ENCODE results near the gene ATG2A. TPM values are rescaled to one million over a fixed set of nuclear protein-coding genes. Genes with fewer than 3 reads are reported as not detected.

Gene ATG2A
- total RNA-seq, 1 donor from 2014 or later: 13.1 TPM

- Histone ChIP-seq H3K36me3 (peaks cover 79% of the 10 kb centered on the region), H3K4me1 (peaks cover 22% of the 10 kb centered on the region), H3K9me3 (replicated peaks) (no peaks in the 10 kb centered on the region), H3K27ac (replicated peaks) (no peak overlapping the region), H3K4me3 (no peak overlapping the region), H3K27me3 (ENCODE audit: low read depth) (no peaks in the 10 kb centered on the region)
- intact Hi-C loops (cut with micrococcal nuclease): no loop called here
- DNase-seq: no peak
- TF ChIP-seq CTCF (IDR thresholded peaks at IDR 0.05; ENCODE audit: borderline replicate concordance): no peak
Measured at GRCh38 chr11:64929625-64930024, 12.6 kb upstream of the ATG2A start.

DNA sequence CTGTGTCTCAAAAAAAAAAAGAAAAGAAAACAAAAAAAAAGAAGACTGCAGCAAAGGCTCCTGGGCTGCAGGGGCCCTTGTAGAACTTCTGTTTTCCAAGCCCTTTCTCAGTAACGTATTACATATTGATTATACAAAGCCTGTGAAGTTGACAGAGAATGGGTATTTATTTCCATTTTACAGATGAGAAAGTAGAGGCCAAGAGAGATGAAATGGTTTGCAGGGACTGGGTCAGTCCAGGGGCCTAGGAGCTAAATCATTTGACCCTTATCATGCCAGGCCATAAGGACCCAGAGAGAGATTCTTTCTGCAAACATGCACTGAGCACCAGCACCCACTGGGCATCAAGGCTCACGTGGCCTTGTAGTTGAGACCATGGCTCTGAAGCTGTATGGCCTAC is 11.9 kb upstream of the ATG2A start:
- DNase-seq: no peak
- Histone ChIP-seq H3K36me3 (peaks cover 75% of the 10 kb centered on the region), H3K27ac (replicated peaks) (no peak overlapping the region), H3K4me1 (peaks cover 27% of the 10 kb centered on the region), H3K27me3 (ENCODE audit: low read depth) (no peaks in the 10 kb centered on the region), H3K4me3 (no peak overlapping the region), H3K9me3 (replicated peaks) (no peaks in the 10 kb centered on the region)
- TF ChIP-seq CTCF (IDR thresholded peaks at IDR 0.05; ENCODE audit: borderline replicate concordance): no peak
- intact Hi-C loops (cut with micrococcal nuclease): no loop called here

DNA sequence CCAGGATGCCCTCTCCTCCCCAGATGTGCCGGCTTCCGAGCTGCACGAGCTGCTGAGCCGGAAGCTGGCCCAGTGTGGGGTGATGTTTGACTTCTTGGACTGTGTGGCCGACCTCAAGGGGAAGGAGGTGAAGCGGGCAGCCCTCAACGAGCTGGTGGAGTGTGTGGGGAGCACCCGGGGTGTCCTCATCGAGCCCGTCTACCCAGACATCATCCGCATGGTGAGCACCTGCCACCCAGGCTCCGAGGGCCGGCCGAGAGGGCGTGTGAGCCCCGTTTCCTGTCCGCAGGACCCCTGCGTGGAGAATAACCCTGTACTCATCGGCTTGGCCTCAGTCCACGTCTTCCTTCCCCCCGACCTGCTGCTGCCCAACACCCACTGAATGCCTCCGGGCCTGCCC is 9.7 kb upstream of the ATG2A start:
- no peak for DNase-seq
- H3K36me3 ChIP-seq: peaks cover 53% of the 10 kb centered on the region
- no peaks in the 10 kb centered on the region for H3K9me3 ChIP-seq (replicated peaks)
- peaks cover 37% of the 10 kb centered on the region for H3K4me1 ChIP-seq
- intact Hi-C loops (cut with micrococcal nuclease): no loop called here
- no peak overlapping the region for H3K4me3 ChIP-seq
- H3K27ac ChIP-seq (replicated peaks): no peak overlapping the region
- no peaks in the 10 kb centered on the region for H3K27me3 ChIP-seq (ENCODE audit: low read depth)
- TF ChIP-seq CTCF (IDR thresholded peaks at IDR 0.05; ENCODE audit: borderline replicate concordance): no peak

DNA sequence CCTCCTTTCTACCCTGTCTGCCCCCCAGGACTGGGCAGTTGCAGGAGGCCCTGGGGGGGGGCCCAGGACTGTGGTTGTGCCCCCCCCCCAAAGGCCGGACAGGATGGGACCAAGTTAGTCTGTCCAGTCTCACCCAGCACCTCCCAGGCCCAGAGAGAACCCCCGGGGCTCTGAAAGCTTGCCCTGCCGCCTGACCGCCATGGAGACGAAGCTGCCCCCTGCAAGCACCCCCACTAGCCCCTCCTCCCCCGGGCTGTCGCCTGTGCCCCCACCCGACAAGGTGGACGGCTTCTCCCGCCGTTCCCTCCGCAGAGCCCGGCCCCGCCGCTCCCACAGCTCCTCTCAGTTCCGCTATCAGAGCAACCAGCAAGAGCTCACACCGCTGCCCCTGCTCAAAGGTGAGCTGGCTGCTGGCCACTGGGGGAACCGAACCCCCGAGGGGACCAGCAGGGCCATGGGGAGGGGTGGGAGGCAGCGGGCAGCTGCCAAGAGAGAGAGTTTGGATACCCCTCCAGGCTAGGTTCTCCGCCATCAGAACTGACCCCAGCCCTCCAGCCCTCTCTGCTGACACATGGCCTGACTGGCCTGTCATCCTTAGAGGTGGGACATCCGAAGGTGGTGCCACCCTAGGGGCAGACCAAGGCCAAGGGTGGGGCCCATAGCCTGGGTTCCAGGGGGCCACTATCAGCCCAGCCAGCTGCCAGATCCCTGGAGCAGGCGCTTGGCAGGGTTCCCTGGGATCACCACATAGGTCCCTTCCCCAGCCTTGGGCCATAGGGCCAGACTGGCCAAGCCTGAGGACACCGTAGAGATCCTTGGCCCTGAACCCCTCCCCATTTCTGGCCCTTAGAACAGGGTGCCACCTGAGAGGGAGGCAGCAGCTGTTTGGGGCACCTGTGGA is 8.8 kb upstream of the ATG2A start:
- H3K27ac ChIP-seq (replicated peaks): peak overlapping the region; percentile 94
- peaks cover 44% of the 10 kb centered on the region for H3K36me3 ChIP-seq
- intact Hi-C loops (cut with micrococcal nuclease): no loop called here
- no peaks in the 10 kb centered on the region for H3K27me3 ChIP-seq (ENCODE audit: low read depth)
- H3K4me3 ChIP-seq: peak overlapping the region; percentile 96
- no peak for DNase-seq
- no peak for TF ChIP-seq CTCF (IDR thresholded peaks at IDR 0.05; ENCODE audit: borderline replicate concordance)
- no peaks in the 10 kb centered on the region for H3K9me3 ChIP-seq (replicated peaks)
- peaks cover 37% of the 10 kb centered on the region for H3K4me1 ChIP-seq

GRCh38 chr11:64924910-64925284 is 7.9 kb upstream of the ATG2A start:
- H3K4me1 ChIP-seq: peaks cover 41% of the 10 kb centered on the region
- no peak for TF ChIP-seq CTCF (IDR thresholded peaks at IDR 0.05; ENCODE audit: borderline replicate concordance)
- H3K27me3 ChIP-seq (ENCODE audit: low read depth): no peaks in the 10 kb centered on the region
- H3K36me3 ChIP-seq: peaks cover 35% of the 10 kb centered on the region
- intact Hi-C loops (cut with micrococcal nuclease): no loop called here
- no peaks in the 10 kb centered on the region for H3K9me3 ChIP-seq (replicated peaks)
- DNase-seq: no peak
- H3K4me3 ChIP-seq: peak overlapping the region; percentile 96
- peak overlapping the region; percentile 94 for H3K27ac ChIP-seq (replicated peaks)

Measured in left ventricle myocardium inferior (tissue), 1 donor.